Hypothalamus (tissue), 51 donors: ENCODE results near the gene TPK1.
"Not testable (repeated sequence)": the region's sequence is repeated elsewhere in the genome, so short reads cannot be mapped to it uniquely, and the experiment has no call there.

Source experiments
- DNase-seq, 51 donors: peaks; one replicate each; lab custom pipeline; 2025; lab: John Stamatoyannopoulos, UW

TPK1 gene

GRCh38 chr7:144729226-144729625 lies 106.6 kb downstream of the TPK1 start:
- no peak for DNase-seq

GRCh38 chr7:144728551-144728950 lies 107.3 kb downstream of the TPK1 start:
- DNase-seq: no peak

- not testable (repeated sequence) for DNase-seq
These were observed 109.0 kb downstream of the TPK1 start for GRCh38 chr7:144726840-144727239.

- no peak for DNase-seq
These were observed 110.8 kb downstream of the TPK1 start for GRCh38 chr7:144725070-144725469.

- DNase-seq: no peak
These were observed 112.6 kb downstream of the TPK1 start for GRCh38 chr7:144723301-144723700.

GRCh38 chr7:144720710-144721109 lies 115.1 kb downstream of the TPK1 start:
- no peak for DNase-seq

GRCh38 chr7:144720149-144720548 lies 115.7 kb downstream of the TPK1 start:
- no peak for DNase-seq

GRCh38 chr7:144717720-144718119 lies 118.1 kb downstream of the TPK1 start:
- no peak for DNase-seq

GRCh38 chr7:144713850-144714249 lies 122.0 kb downstream of the TPK1 start:
- no peak for DNase-seq

GRCh38 chr7:144710791-144711190 lies 125.1 kb downstream of the TPK1 start:
- DNase-seq: no peak

- DNase-seq: no peak
These were observed 126.8 kb downstream of the TPK1 start for GRCh38 chr7:144709066-144709465.

- no peak for DNase-seq
These were observed 144.6 kb downstream of the TPK1 start for GRCh38 chr7:144691240-144691639.

GRCh38 chr7:144682581-144683280 lies 153.1 kb downstream of the TPK1 start:
- no peak for DNase-seq

- no peak for DNase-seq
These were observed 159.4 kb downstream of the TPK1 start for GRCh38 chr7:144676492-144676891.

GRCh38 chr7:144674550-144674949 lies 161.3 kb downstream of the TPK1 start:
- no peak for DNase-seq

- no peak for DNase-seq
These were observed 163.0 kb downstream of the TPK1 start for GRCh38 chr7:144672869-144673268.

GRCh38 chr7:144671429-144671828 lies 164.4 kb downstream of the TPK1 start:
- no peak for DNase-seq

GRCh38 chr7:144670218-144670617 lies 165.6 kb downstream of the TPK1 start:
- DNase-seq: peak in 1 of 51 donors; percentile 9

GRCh38 chr7:144668503-144668902 lies 167.3 kb downstream of the TPK1 start:
- no peak for DNase-seq

- DNase-seq: no peak
These were observed 170.0 kb downstream of the TPK1 start for GRCh38 chr7:144665689-144666381.

GRCh38 chr7:144659211-144659610 lies 176.6 kb downstream of the TPK1 start:
- no peak for DNase-seq

- DNase-seq: peak in 1 of 51 donors; percentile 4
These were observed 178.8 kb downstream of the TPK1 start for GRCh38 chr7:144656965-144657517.
